Panc1 (cell line): ENCODE measurements around the gene GSG1L. TPM values are rescaled to one million over a fixed set of nuclear protein-coding genes. Genes with fewer than 3 reads are reported as not detected.

Experiments used
- ATAC-seq: fragments of 200-7000 bp; cut with Tn5 transposase; 2 replicates; pipeline ENCODE4 v1.9.1; 2020; ENCODE audit warnings: mild to moderate bottlenecking, moderate library complexity
- BruUV-seq: library from RNA; stranded (reverse); fragments of 400-500 nt; replicated peaks from 2 replicates; lab custom pipeline; 2021; lab: Mats Ljungman, UMichigan
- CTCF ChIA-PET: fragments of 300-600 bp; sonication (Branson Sonifier 250); formaldehyde crosslinking; loops from one replicate; lab custom pipeline; 2022; ENCODE audit warnings: antibody characterized with exemption; lab: Charles Lee
- POLR2A ChIA-PET: fragments of 300-600 bp; sonication (Branson Sonifier 250); formaldehyde crosslinking; loops from one replicate; lab custom pipeline; 2022; ENCODE audit warnings: antibody characterized with exemption; lab: Charles Lee
- DNase-seq: peaks from one replicate; pipeline ENCODE4 v3.0.0-alpha.2; 2010; ENCODE audit warnings: low read depth, low spot score
- H3K27ac ChIP-seq: 2 replicates; pipeline ENCODE4 v1.5.1; 2011; ENCODE audit warnings: mild to moderate bottlenecking, low read length, inconsistent platforms
- H3K27me3 ChIP-seq: fragments of 200-500 bp; sonication (Bioruptor generic); 2 replicates; pipeline ENCODE4 v1.6.0; 2014; ENCODE audit warnings: low read length, inconsistent platforms; ENCODE audit not compliant: control insufficient read depth, insufficient read depth
- H3K36me3 ChIP-seq: fragments of 200-500 bp; sonication (Bioruptor generic); 2 replicates; pipeline ENCODE4 v1.5.1; 2014; ENCODE audit warnings: inconsistent platforms, mild to moderate bottlenecking, low read length, moderate library complexity; ENCODE audit not compliant: control insufficient read depth, insufficient read depth
- H3K4me1 ChIP-seq: 2 replicates; pipeline ENCODE4 v1.5.1; 2011; ENCODE audit warnings: inconsistent platforms, mild to moderate bottlenecking, low read length, moderate library complexity; ENCODE audit not compliant: control insufficient read depth, insufficient read depth
- H3K4me3 ChIP-seq, 2 experiments: 2 replicates each; pipeline ENCODE4 v1.5.1; 2011 to 2012; ENCODE audit warnings: low read depth in 2 of 2, low read length in 2 of 2, mild to moderate bottlenecking in 2 of 2, inconsistent platforms in 1 of 2, moderate library complexity in 1 of 2
- H3K9me3 ChIP-seq: fragments of 200-500 bp; sonication (Bioruptor generic); 2 replicates; pipeline ENCODE4 v1.5.1; 2014; ENCODE audit warnings: low read depth, mild to moderate bottlenecking, inconsistent platforms, low read length, moderate library complexity; ENCODE audit not compliant: control insufficient read depth, insufficient read depth
- CTCF ChIP-seq: fragments of 450-650 bp; IDR thresholded peaks from 2 replicates; pipeline ENCODE4 v1.5.1; 2017; ENCODE audit warnings: mild to moderate bottlenecking
- POLR2AphosphoS5 ChIP-seq: IDR thresholded peaks from 2 replicates; pipeline ENCODE4 v1.6.1; 2012; ENCODE audit warnings: mild to moderate bottlenecking, low read depth, low read length, moderate library complexity
- SIN3A ChIP-seq: IDR thresholded peaks from 2 replicates; pipeline ENCODE4 v1.6.1; 2012; ENCODE audit warnings: low read depth, mild to moderate bottlenecking, low read length, moderate library complexity, borderline replicate concordance; ENCODE audit not compliant: insufficient read depth
- TCF7L2 ChIP-seq: IDR thresholded peaks from 2 replicates; pipeline ENCODE4 v1.6.1; 2011; ENCODE audit warnings: mild to moderate bottlenecking, low read depth, low read length, inconsistent platforms
- in situ Hi-C: cut with HindIII; loops from 2 replicates; pipeline ENCODE4 v1.10.0; 2016; ENCODE audit warnings: low sequenced_read_pairs, low pct_unique_long_range_greater_than_20kb
- intact Hi-C: fragments of 100-400 bp; cut with micrococcal nuclease; formaldehyde crosslinking; loops from one replicate; pipeline ENCODE4 v1.10.0; 2022; ENCODE audit not compliant: unreplicated experiment
- total RNA-seq: library from RNA; stranded (reverse); gene quantifications from one replicate; pipeline ENCODE4 v1.2.1, GENCODE V29; 2021; ENCODE audit not compliant: unreplicated experiment
- TF ChIP-seq, protein P1 (sequence below), 2 experiments: IDR thresholded peaks; 2 replicates each; pipeline ENCODE4 v1.6.1; 2011 to 2012; ENCODE audit warnings: low read depth in 2 of 2, control low read depth in 1 of 2, low read length in 1 of 2, mild to moderate bottlenecking in 1 of 2, moderate library complexity in 1 of 2; ENCODE audit not compliant: insufficient read depth in 1 of 2

Gene GSG1L
- total RNA-seq, 1 experiment from 2014 or later: 0.08 TPM

GRCh38 chr16:27890866-27891265 lies 172.6 kb downstream of the GSG1L start:
- no peaks in the 10 kb centered on the region for H3K36me3 ChIP-seq
- no peaks in the 10 kb centered on the region for H3K4me1 ChIP-seq
- peaks cover 12% of the 10 kb centered on the region; the same call in 1 of the 2 replicates for H3K27me3 ChIP-seq
- H3K9me3 ChIP-seq: no peaks in the 10 kb centered on the region
- intact Hi-C loops (no loop called here), in situ Hi-C loops (no loop called here)
- no peak overlapping the region for H3K27ac ChIP-seq
- ChIA-PET CTCF (no interaction called here), POLR2A (no interaction called here)
- no peak for DNase-seq
- ATAC-seq: no peak
- no TSS peak for BruUV-seq
- H3K4me3 ChIP-seq: no peak overlapping the region
- TF ChIP-seq POLR2AphosphoS5: no peak

DNA sequence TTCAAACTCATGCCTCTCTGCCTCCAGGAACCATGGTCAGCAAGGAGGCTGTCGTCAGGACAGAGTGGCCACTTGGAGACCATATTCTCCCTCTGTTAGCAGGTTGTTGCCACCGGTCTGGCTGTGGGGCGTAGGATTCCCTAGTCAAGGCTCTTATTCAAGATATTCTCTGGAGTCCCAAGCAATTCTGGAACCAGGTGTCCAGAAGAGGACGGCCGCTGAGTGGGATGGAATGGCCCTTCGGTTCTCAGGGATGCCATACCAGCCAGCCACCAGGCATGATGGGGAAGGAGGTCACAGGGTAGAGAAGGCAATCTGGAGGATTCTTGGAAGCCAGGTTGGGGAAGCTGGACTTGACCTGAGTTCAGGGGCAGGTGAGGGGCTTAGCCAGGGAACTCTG lies 173.5 kb downstream of the GSG1L start:
- in situ Hi-C loops: no loop called here
- DNase-seq (no peak), ATAC-seq (no peak)
- Histone ChIP-seq H3K36me3 (no peaks in the 10 kb centered on the region), H3K4me1 (no peaks in the 10 kb centered on the region), H3K27me3 (peaks cover 9% of the 10 kb centered on the region; the same call in 1 of the 2 replicates), H3K27ac (no peak overlapping the region), H3K9me3 (no peaks in the 10 kb centered on the region), H3K4me3 (no peak overlapping the region)
- ChIA-PET CTCF (no interaction called here), POLR2A (no interaction called here)
- no peak for TF ChIP-seq POLR2AphosphoS5
- intact Hi-C loops: no loop called here
- no TSS peak for BruUV-seq

DNA sequence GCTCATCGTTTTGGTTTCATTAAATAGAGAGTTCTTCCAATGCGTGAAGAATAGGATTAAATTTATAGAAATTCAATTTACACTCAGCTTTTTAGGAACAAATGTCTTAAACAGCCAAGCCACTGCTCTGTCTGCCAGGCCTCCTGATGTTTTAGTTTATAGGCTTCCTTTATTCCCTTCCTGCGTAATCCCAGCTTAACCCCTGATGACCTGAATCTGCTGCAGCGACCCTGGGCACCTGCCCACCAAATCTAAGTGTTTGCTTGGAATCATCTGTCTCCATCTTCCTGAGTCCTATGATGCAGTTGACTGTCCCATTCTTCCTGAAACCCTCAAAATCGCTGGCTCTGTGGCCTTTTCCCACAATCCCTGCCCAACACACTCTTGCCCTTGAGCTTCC lies 179.9 kb downstream of the GSG1L start:
- ATAC-seq (no peak), DNase-seq (no peak)
- H3K36me3 ChIP-seq: no peaks in the 10 kb centered on the region
- in situ Hi-C loops: no loop called here
- ChIA-PET POLR2A (no interaction called here), CTCF (interaction anchor here (0.7 kb wide), 1 partner anchor 24 kb away, joined by 5 read pairs; no protein-coding TSS in a partner anchor)
- 0 out of 2 replicates have a peak, but pooled peaks cover 3% of the 10 kb centered on the region for H3K4me1 ChIP-seq
- intact Hi-C loops: no loop called here
- H3K4me3 ChIP-seq: no peak overlapping the region
- TF ChIP-seq POLR2AphosphoS5 (no peak), TCF7L2 (no peak), CTCF (no peak), SIN3A (no peak)
- TF ChIP-seq, protein P1, sequence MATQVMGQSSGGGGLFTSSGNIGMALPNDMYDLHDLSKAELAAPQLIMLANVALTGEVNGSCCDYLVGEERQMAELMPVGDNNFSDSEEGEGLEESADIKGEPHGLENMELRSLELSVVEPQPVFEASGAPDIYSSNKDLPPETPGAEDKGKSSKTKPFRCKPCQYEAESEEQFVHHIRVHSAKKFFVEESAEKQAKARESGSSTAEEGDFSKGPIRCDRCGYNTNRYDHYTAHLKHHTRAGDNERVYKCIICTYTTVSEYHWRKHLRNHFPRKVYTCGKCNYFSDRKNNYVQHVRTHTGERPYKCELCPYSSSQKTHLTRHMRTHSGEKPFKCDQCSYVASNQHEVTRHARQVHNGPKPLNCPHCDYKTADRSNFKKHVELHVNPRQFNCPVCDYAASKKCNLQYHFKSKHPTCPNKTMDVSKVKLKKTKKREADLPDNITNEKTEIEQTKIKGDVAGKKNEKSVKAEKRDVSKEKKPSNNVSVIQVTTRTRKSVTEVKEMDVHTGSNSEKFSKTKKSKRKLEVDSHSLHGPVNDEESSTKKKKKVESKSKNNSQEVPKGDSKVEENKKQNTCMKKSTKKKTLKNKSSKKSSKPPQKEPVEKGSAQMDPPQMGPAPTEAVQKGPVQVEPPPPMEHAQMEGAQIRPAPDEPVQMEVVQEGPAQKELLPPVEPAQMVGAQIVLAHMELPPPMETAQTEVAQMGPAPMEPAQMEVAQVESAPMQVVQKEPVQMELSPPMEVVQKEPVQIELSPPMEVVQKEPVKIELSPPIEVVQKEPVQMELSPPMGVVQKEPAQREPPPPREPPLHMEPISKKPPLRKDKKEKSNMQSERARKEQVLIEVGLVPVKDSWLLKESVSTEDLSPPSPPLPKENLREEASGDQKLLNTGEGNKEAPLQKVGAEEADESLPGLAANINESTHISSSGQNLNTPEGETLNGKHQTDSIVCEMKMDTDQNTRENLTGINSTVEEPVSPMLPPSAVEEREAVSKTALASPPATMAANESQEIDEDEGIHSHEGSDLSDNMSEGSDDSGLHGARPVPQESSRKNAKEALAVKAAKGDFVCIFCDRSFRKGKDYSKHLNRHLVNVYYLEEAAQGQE (IDR thresholded peaks at IDR 0.05; ENCODE audit: insufficient read depth in 1 of 2, low read depth in 2 of 2, low read length in 1 of 2): no peak
- BruUV-seq: no TSS peak
- H3K27ac ChIP-seq: no peak overlapping the region
- no peaks in the 10 kb centered on the region for H3K9me3 ChIP-seq
- no peaks in the 10 kb centered on the region for H3K27me3 ChIP-seq
